GM19438 (cell line): ENCODE measurements around the gene CASP9.

ENCODE experiments used
- ATAC-seq: cut with Tn5 transposase; IDR thresholded peaks from one replicate; pipeline ENCODE4 v1.9.1; 2021; ENCODE audit warnings: low read depth; ENCODE audit not compliant: unreplicated experiment

Gene CASP9

DNA sequence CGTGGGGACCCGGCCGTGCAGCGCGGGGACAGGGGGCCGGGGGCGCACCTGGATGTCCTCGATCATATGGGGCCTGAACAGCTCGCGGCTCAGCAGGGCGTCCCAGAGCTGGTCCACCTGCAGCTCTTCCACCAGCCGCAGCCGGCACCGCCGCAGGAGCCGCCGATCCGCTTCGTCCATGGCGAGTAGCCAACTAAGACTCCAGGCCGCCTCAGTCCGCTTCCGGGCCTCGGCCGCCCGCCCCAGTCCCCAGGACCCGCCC, at the start of gene CASP9:
TSS of gene CASP9 (minus strand) at position 195 of the 262 bp plus-strand sequence. CDS start at position 180, 15 bp downstream.
- ATAC-seq, result no peak

DNA sequence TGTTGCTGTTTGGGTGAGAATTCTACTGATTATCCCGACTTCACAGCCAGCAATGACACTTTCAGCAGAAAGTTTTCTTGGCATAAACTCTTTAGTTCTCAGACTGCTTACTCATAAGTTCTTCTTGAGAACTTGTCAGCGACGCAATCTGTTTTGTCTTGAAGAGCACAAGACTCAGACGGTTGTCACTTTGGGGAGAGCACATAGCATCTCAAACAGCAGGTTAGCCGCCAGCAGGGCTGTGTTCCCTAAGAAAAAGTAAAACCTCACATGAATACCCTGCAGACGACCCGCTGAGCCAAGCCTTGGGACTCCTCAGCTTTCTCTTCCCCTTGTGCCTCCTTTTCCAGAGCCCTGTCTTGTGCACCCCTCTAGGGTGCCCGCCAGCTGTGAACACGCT, 49.5 kb upstream of the CASP9 start:
- no peak for ATAC-seq

DNA sequence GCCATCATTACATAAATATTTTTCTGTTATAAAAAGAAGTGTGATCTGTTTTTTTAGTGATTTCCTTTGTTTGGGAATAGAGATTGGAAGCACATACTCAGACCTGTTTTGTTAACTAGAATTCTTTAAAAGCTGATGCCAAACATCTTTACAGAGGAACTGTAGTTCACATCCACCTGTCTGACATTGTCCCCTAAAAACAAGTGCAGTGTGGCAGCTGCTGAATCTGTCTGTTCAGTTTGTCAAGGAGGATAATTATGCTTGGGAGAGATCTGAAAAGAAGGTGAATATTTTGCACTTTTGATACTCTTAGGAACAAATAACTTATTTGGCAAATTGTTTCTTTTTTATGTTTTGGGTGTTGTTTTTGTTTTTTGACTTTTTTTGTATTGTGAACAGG, 47.3 kb upstream of the CASP9 start:
- ATAC-seq, result no peak

DNA sequence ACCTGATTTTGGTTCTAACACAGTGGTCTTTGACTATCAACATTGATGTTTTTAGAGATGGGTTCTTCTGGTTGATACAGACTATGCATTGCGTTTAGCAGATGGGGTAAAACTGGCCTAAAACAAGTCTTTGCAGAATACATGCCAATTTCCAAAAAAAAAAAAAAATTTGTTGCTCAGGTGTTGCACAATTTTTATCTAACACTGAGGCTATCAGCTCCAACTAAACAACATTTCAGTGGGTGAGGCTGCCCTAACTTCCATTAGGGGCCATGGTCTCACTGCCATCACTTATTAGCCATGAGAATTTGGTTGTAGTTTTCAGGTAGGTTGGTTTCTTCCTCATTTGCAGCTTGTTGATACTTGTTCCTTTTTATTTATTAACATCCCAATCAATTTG, 46.8 kb upstream of the CASP9 start:
- no peak for ATAC-seq

DNA sequence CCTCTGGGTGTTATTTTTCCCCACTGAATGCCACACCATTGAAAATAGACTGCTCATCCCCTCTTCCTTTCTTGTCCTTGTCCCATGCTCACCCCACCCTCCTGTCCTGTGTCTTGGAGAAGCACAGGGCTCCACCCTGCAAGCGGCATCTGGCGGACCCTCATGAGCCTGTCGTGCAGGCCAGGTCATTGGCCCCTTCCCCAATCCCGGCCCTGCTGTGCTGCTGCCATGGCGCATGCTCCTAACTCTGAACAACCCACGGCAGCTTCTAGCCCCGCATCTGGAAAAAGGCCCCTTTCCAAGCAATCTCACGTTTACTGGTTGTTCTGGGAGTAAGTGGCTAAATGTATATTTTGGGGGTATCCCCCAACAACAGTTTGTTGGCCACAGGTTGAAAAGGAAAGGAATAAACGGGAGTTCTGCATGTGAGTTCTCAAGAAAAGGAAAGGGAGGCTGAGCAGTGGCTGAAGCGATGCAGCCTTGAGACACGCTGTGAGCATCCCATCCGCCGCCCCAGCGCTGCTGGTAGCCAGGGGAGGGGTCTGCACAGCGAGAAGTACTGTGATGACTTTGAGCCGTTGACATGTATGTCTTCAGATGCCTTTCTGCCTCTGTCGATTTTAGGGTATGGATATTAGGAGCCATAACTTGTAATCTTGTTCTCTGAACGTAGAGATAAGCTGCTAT, 44.5 kb upstream of the CASP9 start:
- no peak for ATAC-seq

DNA sequence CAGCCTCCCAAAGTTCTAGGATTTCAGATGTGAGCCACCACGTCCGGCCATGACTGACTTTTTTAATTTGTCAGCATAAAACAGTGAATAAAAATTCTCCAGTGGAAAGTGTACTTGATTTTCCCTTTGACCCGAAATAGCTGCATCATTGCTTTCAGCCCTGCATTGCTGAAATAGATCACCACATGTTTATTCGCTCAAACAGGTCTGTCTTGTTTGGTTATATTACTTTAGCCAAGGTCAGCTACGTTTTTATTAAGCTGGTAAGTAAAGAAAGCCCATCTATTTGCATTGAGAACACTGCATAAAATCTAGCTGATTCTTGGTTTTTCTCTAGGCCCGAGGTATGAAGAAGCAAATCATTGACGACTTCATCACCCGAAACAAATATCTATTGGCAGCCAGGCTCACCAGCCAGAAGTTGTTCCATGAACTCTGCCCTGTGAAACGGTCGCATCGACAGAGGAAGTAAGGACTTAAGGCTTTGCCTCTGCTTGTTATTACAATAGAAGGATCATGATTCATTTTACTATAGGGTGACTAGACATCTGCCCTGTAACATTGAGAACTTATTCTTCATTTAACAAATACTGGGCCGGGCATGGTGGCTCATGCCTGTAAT, 35.3 kb upstream of the CASP9 start:
- ATAC-seq, result no peak

DNA sequence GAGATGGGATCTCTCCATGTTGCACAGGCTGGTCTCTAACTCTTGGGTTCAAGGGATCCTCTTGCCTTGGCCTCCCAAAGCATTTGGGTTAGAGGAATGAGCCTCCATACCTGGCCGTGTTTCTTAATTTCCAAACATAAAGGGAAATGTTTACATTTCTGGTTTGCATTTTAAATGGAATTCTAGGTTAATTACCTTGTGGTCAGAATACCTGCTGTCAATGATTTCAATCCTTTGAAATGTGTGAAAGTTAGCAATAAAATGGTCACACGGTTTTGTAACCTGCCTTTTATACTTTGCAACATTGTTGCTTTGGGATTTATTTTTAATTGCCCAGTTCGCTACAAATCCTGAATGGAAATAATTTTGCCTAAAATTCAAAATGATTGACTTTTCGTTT, 34.5 kb upstream of the CASP9 start:
- ATAC-seq, result no peak

DNA sequence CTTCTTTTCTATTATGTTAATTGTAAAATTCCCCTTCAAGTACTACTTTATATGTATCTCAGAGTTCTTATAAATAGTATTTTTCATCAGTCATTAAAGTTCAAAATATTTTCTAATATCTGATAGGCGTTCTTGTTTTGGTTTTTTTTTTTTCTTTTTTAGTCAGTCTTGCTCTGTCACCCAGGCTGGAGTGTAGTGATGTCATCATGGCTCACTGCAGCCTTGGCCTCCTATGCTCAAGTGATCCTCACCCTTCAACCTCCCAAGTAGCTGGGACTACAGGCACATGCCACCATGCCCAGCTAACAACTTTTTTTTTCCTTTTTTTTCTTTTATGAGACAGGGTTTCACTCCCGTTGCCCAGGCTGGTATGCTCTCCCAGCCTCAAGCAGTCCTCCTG, 33.6 kb upstream of the CASP9 start:
- ATAC-seq, result no peak

DNA sequence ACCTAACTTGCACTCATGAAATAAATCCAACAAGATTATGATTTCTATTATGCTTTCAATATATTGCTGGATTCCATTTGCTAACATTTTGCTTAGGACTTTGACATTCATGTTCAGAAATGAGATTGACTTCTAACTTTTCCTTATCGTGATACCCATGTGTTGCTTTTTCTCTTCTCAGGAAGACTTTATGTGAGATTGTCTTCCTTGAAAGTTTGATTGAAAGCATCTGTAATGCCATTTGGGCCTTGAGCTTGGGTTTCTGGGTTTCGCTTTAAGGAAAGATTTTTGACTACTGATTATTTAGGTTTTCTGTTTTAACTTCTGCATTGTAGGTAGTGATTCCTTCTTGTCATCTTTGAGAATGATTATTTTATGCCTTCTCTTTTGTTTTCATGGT, 33.0 kb upstream of the CASP9 start:
- no peak for ATAC-seq

DNA sequence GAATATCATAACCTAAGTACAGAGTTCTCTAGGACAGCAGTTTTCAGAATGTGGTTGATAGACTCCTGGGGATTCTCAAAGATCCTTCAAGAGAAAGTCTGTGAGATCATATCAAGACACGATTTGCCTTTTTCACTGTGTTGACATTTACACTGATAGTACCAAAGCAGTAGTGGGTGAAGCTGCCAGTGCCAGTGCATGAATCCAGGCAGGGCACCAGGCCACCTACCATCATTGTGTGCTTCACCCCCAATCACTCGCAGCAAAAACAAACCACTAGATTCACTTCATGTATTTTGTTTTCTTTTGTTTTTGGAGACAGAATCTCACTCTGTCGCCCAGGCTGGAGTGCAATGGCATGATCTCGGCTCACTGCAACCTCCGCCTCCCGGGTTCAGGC, 26.6 kb upstream of the CASP9 start:
- ATAC-seq, result no peak

DNA sequence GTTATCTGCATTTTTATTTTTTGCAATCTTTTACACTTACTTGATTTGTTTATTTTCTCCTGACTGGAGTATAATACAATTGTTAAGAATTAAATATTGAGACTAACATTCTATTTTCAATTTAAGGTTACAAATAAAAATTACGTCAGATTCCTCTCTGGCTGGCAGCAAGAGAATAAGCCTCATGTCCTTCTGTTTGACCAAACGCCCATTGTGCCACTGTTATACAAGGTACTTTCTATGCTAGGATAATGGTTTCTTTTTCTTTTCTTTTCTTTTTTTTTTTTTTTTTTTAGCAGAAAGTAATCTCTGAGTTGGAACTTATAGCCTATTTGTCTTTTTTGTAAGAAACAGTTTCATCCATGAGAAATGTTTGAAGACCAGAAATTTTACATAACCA, 22.6 kb upstream of the CASP9 start:
- no peak for ATAC-seq

DNA sequence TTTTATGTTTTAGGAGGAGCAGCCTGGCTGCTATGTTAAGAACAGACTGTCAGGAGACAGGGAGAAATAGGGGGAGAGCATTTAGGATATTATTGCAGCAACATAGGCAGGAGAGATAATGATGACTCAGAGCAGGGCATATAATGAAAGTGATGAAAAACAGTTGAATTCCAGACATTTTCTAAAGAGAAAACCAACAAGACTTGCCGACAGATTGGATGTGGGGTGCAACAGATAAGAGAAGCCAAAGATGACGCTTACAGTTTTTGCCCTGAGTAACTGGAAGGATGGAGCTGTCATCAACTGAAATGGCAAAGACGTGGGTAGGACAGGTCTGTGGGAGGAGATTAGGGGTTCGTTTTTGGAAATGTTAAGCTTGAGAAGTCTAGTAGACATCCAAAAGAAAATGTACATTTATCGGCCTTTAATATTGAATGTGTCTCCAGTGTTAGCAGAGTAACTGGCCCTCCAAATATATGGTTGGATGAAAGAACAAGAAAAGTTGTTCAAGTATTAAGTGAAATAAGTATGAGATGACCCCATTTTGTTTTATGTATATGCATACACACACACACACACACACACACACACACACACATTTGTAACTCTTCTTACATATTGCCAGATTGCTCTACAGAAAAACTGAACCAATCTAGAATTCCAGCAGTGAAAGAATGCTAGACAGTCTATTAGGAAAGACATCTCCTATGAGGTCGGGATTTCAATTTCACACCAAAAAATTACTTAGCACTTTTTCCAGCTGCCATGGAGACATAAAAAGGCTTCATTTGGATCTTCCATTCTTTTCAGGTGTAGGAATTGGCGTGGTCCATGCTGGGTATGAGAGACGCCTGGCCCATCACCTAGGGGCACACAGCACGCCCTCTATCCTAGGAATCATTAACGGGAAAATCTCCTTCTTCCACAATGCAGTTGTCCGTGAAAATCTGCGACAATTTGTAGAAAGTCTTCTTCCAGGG, 19.9 kb upstream of the CASP9 start:
- no peak for ATAC-seq

DNA sequence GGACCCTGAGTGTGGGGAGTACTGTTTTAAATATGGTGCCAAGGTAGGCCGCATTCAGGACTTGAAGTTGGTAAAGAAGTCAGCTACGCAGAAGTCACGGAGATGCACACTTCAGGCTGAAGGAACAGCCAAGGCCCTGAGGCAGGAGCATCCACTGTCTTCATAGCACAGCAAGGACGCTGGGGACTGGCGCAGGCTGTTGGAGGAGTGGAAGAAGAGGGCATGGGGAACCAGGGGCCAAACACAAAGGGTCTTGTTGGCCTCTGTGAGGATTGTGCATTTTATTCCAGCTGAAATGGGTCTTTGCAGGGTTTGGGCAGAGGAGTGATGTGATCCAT, 19.2 kb upstream of the CASP9 start:
- no peak for ATAC-seq

DNA sequence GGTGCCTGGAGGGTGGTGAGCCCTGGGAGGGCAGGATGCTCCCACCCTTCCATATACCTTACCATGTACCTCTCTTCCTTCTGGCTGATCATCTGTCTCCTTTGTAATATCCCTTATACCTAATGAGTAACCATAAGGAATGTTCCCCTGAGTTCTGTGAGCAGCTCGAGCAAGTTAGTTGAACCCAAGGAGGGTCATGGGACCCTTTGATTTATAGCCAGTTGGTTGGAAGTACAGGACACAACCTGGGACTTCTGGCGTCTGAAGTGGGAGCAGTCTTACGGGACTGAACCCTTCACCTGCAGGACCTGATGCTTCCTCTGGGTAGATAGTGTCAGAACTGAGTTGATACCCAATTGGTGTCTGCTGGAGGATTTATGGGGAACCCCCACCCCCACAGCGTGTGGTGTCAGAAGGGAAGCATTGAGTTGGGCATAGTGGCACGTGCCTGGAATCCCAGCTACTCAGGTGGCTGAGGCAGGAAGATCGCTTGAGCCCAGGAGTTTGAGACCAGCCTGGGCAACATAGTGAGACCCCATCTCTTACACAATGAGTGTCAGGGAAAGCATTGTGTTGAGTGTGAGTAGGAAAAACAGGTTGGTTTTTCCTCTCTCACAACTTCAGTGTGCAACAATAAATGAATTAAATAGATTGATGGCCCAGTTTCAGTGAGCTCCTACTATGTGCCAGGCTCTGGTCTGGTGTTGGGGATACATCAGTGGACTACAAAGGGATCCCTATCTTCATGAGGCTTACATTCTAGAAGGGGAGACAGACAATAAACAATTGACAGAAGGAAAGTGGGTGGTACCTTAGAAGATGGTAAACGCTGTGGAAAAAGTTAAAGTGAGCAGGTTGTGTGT, 18.6 kb upstream of the CASP9 start:
- no peak for ATAC-seq

DNA sequence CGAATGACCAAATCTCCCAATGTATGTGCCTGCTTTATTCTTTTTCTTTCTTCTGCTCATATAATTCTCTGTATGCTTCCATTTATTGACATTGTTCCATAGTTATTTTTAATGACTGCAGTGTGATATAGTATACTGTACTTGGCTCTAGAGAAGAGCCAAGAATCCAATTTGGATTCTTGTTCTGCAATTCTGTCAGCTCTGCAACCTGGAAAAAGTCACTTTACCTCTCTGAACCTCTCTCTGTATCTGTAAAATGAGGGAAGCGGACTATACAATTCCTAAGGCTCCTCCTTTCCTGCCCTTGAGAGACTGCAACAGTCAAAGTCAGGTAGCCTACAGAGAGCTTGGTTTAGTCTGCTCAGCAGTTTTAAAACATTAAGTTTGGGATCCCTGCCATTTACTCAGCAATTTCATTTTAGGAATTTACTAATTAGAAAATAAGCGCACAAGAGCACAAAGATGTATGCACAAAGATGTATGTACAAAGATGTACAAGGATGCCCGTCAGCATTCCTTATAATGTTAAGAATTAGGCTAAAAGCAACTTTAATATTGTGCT, 17.3 kb upstream of the CASP9 start:
- ATAC-seq, result no peak

DNA sequence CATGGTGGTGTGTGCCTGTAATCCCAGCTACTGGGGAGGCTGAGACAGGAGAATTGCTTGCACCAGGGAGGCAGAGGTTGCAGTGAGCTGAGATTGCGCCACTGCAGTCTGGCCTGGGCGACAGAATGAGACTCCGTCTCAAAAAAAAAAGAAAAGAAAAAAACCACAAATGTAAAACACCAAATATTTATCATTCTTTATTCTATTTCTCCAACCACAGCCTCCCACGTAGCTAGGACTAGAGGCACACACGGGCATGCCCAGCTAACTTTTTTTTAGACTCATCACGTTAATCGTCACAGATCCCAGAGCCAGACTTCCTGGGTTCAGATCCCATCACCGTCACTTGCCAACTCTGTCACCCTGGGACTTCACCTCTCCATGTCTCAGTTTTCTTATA, 16.2 kb upstream of the CASP9 start:
- no peak for ATAC-seq

DNA sequence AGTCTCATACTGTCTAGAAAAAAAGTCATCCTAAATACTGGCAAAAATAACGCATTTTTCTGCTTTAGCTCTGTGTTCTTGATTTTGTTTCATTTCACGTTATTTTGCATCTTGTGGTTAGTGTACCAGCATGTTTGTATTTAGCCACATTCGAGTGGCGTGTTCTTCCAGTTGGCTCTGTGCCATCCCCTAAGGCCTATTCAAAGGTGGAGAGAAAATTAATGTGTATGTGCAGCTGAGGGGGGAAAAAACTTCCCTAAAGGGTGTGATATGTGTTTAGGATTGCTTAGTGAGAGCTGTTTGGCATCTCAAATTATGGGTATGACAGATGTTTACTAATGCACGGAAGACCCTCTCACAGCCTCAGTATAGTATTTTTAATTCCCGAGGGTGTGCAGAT, 14.8 kb upstream of the CASP9 start:
- no peak for ATAC-seq

DNA sequence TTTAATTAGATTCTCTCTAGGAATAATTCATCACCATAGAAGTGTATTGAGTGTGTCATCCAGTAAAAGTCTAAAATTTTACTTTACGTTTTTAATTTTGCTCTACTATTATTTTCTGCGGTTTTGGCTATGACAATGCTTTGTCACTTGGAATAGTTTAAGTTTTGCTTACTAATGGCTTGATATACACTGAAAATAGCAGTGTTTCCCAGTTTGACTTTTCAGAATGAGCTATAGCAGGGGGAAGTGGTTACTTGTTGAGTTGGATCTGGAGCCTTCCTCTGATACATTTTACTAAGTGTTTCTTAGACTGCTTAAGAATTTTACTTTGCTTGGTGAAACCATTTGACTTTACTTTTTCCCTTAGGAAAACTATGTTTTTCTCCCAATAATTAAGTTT, 7.7 kb upstream of the CASP9 start:
- ATAC-seq, result no peak

DNA sequence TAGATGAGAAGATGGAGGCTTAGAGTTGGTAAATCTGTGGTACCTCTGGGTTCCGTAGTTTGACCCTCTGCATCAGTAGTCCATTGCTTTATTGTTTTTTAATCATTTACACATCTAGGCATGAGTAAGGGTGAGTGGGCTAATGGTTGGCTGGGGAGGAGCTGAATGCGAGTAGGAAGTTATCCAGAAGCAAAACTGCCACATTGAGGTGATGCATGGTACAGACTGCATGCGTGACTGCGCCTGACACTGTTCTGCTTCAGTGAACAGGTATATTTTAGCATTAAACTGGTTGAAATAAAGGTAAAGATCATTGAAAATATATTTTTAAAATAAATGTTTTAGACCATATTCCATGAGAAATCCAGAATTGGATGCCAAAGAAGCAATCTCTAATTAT, 7.0 kb upstream of the CASP9 start:
- ATAC-seq, result no peak

DNA sequence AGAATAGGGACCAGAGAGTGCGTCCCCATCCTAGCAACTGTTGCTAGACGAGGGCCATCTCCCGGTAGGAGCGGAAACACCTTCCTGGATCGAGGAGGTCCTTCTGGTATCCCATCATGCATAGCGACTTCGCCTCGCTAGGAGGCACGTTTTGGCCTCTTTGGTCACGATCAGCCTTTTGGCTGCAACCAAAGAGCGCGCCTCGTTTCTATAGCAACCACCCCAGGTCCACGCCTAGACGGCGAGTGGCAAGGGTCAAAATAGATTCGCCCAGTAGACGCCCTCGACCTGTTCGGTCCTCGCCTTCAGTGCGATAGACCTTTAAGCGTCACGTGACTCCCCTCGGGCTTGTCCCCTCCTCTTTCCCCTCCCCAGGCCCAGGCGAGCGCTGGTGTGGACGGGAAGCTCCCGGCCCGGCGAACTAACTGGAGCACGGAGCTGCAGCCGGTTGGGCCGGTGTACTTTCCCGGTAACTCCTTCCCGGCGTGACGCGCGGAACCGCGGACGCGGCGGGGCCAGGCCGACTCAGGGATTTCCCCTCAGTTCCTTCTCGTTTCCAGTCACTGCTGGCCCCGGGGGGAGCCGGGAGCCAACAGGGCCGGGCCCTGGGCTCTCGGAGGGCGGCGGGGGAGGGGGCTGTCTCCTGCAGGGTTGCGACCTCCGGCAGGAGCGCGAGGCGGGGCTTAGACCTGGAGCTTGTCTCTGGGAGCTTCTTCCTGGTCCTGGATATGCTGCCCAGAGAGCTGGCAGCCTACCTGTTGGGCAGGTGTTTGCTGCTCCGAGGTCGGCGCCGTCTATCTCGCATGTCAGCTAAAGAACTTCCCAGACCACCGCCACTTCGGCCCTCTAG, 2.7 kb upstream of the CASP9 start, which contains the start of gene DNAJC16:
TSS of gene DNAJC16 (plus strand) at position 359 of the 850 bp plus-strand sequence. CDS start 2,258 bp downstream, outside the sequence.
- peak; percentile 55 for ATAC-seq
